Activated B cell treated with CpG ODN at 0.5 μM for 24 hours (primary cell): ENCODE data around the gene RASGEF1C. TPM values are rescaled to one million over a fixed set of nuclear protein-coding genes. Genes with fewer than 3 reads are reported as not detected.

Source experiments
- ATAC-seq: fragments of 200-7000 bp; cut with Tn5 transposase; one replicate; pipeline ENCODE4 v1.10.0; 2021; ENCODE audit warnings: low read depth, mild to moderate bottlenecking, moderate library complexity
- CTCF ChIA-PET: fragments of 350-600 bp; sonication (Branson Sonifier 250); formaldehyde crosslinking; loops from one replicate; lab custom pipeline; 2021; ENCODE audit warnings: antibody characterized with exemption; lab: Charles Lee
- POLR2A ChIA-PET: fragments of 350-600 bp; sonication (Branson Sonifier 250); formaldehyde crosslinking; loops from one replicate; lab custom pipeline; 2021; ENCODE audit warnings: antibody characterized with exemption; lab: Charles Lee
- DNase-seq: peaks from one replicate; pipeline ENCODE4 v3.0.0; 2022
- H3K27ac Mint-ChIP-seq: one replicate; pipeline ENCODE4 v1.8.0; 2020; ENCODE audit warnings: mixed read lengths
- H3K27me3 Mint-ChIP-seq: one replicate; pipeline ENCODE4 v1.8.0; 2021; ENCODE audit warnings: mixed read lengths
- H3K36me3 Mint-ChIP-seq: one replicate; pipeline ENCODE4 v1.8.0; 2021; ENCODE audit warnings: low read depth, mixed read lengths
- H3K4me1 Mint-ChIP-seq: one replicate; pipeline ENCODE4 v1.8.0; 2021; ENCODE audit warnings: mixed read lengths
- H3K4me3 Mint-ChIP-seq: one replicate; pipeline ENCODE4 v1.8.0; 2020; ENCODE audit warnings: mild to moderate bottlenecking, mixed read lengths
- H3K9me3 Mint-ChIP-seq: one replicate; pipeline ENCODE4 v1.8.0; 2020; ENCODE audit warnings: mixed read lengths
- intact Hi-C: fragments of 100-400 bp; cut with micrococcal nuclease; formaldehyde crosslinking; loops from one replicate; pipeline ENCODE4 v1.15.1; 2024
- total RNA-seq: library from RNA; stranded (reverse); gene quantifications from 2 replicates; pipeline ENCODE4 v1.2.3, GENCODE V29; 2022
- TF ChIP-seq, protein P1 (sequence below): fragments of 200-600 bp; IDR thresholded peaks from one replicate; pipeline ENCODE4 v1.8.0; 2022; ENCODE audit warnings: antibody characterized with exemption, mild to moderate bottlenecking

The RASGEF1C gene
- total RNA-seq, 1 donor from 2014 or later, result not detected

DNA sequence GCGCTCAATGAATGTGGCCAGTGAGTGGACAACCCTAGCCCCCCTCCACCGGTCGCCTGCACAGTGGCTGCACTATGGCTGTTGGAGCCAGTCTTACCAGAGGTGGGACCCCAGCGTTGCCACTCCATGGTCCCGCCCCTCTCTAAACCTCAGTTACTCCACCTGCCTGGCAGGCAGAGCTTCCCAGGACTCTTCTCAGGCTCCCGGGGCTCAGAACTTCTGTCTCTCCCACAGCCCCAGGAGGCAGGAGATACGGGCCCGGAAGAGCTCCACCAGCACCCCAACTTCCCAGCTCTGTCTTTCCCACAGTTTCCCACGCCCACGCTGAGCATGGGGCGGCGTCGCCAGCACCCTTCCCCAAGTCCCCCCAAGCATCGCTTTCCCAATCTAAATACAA lies 975 bp downstream of the RASGEF1C start:
- POLR2A ChIA-PET, result no interaction called here
- ATAC-seq, result no peak
- no peak for DNase-seq
- H3K9me3 Mint-ChIP-seq, result no peaks in the 10 kb centered on the region
- CTCF ChIA-PET, result no interaction called here
- TF ChIP-seq, protein P1, sequence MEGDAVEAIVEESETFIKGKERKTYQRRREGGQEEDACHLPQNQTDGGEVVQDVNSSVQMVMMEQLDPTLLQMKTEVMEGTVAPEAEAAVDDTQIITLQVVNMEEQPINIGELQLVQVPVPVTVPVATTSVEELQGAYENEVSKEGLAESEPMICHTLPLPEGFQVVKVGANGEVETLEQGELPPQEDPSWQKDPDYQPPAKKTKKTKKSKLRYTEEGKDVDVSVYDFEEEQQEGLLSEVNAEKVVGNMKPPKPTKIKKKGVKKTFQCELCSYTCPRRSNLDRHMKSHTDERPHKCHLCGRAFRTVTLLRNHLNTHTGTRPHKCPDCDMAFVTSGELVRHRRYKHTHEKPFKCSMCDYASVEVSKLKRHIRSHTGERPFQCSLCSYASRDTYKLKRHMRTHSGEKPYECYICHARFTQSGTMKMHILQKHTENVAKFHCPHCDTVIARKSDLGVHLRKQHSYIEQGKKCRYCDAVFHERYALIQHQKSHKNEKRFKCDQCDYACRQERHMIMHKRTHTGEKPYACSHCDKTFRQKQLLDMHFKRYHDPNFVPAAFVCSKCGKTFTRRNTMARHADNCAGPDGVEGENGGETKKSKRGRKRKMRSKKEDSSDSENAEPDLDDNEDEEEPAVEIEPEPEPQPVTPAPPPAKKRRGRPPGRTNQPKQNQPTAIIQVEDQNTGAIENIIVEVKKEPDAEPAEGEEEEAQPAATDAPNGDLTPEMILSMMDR, result no peak
- no peaks in the 10 kb centered on the region for H3K36me3 Mint-ChIP-seq
- no peak overlapping the region for H3K27ac Mint-ChIP-seq
- peaks cover 9% of the 10 kb centered on the region for H3K4me1 Mint-ChIP-seq
- intact Hi-C loops, result no loop called here
- peak overlapping the region; percentile 60 for H3K4me3 Mint-ChIP-seq
- peaks cover 38% of the 10 kb centered on the region for H3K27me3 Mint-ChIP-seq

DNA sequence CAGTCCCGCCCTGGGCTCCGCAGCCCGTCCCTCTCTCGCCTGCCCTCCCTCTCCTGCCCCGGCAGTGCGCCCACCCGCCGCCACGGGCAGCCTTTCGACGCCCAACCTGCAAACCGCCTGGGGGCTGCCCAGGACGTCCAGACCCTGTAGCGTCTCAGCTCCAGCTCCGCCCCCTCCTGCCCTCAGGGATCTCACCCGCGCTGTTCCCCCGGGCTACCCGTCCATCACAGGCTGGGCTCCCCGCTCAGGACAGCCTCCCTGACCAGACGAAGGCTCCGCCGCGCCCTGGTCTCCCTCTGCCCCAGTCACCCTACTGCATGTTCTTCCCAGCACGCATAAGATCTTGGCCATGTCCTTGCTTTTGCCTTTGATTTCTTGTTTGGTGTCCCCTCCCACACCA lies 1.4 kb downstream of the RASGEF1C start:
- ChIA-PET CTCF (interaction anchor here (1.2 kb wide), 1 partner anchor 108 kb away, joined by 3 read pairs; no protein-coding TSS in a partner anchor), POLR2A (no interaction called here)
- intact Hi-C loops, result no loop called here

DNA sequence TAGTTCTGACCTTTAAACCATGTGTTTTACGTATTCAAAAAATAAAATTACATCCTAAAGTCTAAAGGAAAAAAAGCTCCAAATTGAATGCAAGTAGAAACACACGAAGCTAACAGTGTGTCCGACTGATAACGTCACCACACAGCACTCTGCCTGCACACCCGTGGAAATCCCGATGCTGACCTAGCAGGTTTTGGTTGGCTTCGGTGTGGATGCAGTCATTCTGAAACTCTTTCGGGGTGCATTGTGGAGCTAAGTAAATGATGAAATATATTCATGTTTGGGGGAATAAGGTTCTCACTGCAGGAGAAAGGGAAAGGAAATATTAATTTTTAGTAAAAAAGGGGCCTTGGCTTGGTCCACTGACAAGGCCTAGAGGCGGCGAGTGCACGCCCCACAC lies 2.0 kb downstream of the RASGEF1C start:
- Mint-ChIP-seq H3K9me3 (no peaks in the 10 kb centered on the region), H3K36me3 (no peaks in the 10 kb centered on the region), H3K27ac (no peak overlapping the region), H3K4me1 (peaks cover 9% of the 10 kb centered on the region), H3K4me3 (no peak overlapping the region), H3K27me3 (peaks cover 37% of the 10 kb centered on the region)
- intact Hi-C loops, result no loop called here
- ChIA-PET POLR2A (interaction anchor here (0.5 kb wide), 1 partner anchor 662 kb away, joined by 3 read pairs; no protein-coding TSS in a partner anchor), CTCF (interaction anchor here (1.2 kb wide), 1 partner anchor 109 kb away, joined by 3 read pairs; no protein-coding TSS in a partner anchor)
- TF ChIP-seq, protein P1, result no peak
- no peak for DNase-seq
- no peak for ATAC-seq

More for the DNA sequence above, 1.4 kb downstream of the RASGEF1C start:
- Mint-ChIP-seq H3K27me3 (peaks cover 39% of the 10 kb centered on the region), H3K36me3 (no peaks in the 10 kb centered on the region), H3K27ac (no peak overlapping the region), H3K4me3 (no peak overlapping the region), H3K4me1 (peaks cover 9% of the 10 kb centered on the region), H3K9me3 (no peaks in the 10 kb centered on the region)
- no peak for ATAC-seq
- TF ChIP-seq, protein P1, result no peak
- no peak for DNase-seq

DNA sequence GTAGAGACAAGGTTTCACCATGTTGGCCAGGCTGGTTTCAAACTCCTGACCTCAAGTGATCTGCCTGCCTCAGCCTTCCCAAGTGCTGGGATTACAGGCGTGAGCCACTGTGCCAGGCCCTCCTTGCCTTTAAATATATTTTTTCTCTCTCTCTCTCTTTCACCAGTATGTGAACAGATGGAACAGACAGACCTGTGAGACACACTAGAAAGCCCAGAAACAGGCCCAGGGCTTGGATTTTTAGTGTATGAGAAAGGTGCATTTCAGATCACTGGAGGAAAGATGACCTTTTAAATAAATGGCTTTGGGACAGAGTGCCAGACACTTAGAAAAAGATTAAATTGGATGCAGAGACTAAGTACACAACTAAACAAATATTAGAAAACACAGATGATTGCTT lies 3.1 kb downstream of the RASGEF1C start:
- Mint-ChIP-seq H3K27ac (no peak overlapping the region), H3K36me3 (no peaks in the 10 kb centered on the region), H3K4me1 (peaks cover 9% of the 10 kb centered on the region), H3K4me3 (no peak overlapping the region), H3K9me3 (no peaks in the 10 kb centered on the region), H3K27me3 (peaks cover 34% of the 10 kb centered on the region)
- intact Hi-C loops, result no loop called here
- DNase-seq (no peak), ATAC-seq (no peak)
- CTCF ChIA-PET, result no interaction called here
- POLR2A ChIA-PET, result no interaction called here
- TF ChIP-seq, protein P1, result no peak

DNA sequence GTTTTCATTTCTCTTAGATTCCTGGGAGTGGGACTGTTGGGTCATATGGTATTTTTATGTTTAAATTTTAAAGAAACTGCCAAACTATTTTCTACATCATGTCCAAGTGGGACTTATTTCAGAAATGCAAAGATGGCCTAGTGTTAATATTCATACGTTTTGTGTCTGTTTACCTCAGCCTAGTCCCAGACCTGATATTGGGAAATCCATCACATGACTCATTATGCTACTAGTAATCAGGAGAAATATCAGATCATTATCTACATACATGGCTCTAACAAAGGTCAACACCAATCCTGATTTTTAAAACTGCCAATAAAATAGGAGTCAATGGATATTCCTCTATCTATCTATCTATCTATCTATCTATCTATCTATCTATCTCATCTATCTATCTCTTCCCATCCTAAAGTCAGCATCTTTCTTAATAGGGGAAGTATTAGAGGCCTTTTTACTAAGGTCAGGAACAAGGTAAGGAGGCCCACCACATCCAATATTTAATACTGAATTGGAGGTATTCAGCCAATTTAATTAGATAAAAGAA lies 4.7 kb downstream of the RASGEF1C start:
- no peak overlapping the region for H3K27ac Mint-ChIP-seq
- peaks cover 6% of the 10 kb centered on the region for H3K4me1 Mint-ChIP-seq
- H3K4me3 Mint-ChIP-seq, result no peak overlapping the region
- no peak for DNase-seq
- H3K9me3 Mint-ChIP-seq, result no peaks in the 10 kb centered on the region
- TF ChIP-seq, protein P1, result no peak
- ChIA-PET POLR2A (no interaction called here), CTCF (no interaction called here)
- peaks cover 26% of the 10 kb centered on the region for H3K27me3 Mint-ChIP-seq
- no peak for ATAC-seq
- intact Hi-C loops, result no loop called here
- no peaks in the 10 kb centered on the region for H3K36me3 Mint-ChIP-seq
